GM23248 (cell line): ENCODE results near the gene POMC.

Experiments used
- EZH2 ChIP-seq: fragments of 200-600 bp; sonication (generic); IDR thresholded peaks from 2 replicates; pipeline ENCODE4 v1.6.1; 2018; ENCODE audit warnings: antibody characterized with exemption, mild to moderate bottlenecking; ENCODE audit not compliant: insufficient read depth, poor library complexity, severe bottlenecking
- EZH2phosphoT487 ChIP-seq: fragments of 200-600 bp; sonication (generic); IDR thresholded peaks from 2 replicates; pipeline ENCODE4 v1.6.1; 2018; ENCODE audit warnings: antibody characterized with exemption, moderate library complexity, mild to moderate bottlenecking, low read depth; ENCODE audit not compliant: insufficient read depth

DNA sequence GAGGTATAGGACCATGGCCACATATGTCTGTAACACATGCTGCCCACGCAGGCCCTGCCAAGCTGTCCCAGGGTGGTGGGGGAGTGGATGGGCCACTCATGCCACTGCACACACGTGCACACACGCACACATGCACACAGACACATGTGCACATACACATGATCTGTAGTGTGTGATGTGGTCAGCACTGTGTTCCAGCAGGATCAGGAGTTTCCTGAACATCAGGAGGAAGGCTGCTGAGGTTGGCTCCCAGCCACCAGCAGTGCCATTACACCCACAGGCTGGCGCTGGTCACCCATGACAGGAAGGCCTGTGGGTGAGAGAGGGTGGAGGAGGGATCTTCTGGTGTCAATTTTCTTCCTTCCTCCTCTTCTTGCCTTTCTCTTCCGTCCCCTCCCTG is 44.7 kb downstream of the POMC start:
- TF ChIP-seq EZH2 (no peak), EZH2phosphoT487 (no peak)
